Measurements from ENCODE around the gene TPP2.

DNA sequence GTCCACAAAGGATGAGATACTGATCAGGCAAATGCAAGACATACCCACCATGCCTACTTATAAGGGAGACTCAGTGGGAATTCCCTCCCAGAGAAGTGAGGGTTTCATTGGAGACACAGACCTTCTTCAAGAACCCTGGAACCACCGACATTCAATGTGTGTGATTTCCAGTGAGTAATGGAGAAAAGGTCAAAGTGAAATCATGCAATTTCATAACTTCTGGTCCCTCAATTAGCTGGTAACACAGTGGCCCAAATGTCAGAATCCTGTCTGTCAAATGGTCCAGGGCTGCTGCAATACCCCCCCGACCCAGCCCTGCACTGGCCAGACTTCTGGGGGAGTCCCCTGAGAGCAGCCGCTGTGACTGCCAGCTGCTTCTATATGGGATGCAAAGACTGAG lies 102.7 kb downstream of the TPP2 start:
- TF ChIP-seq, protein P1, sequence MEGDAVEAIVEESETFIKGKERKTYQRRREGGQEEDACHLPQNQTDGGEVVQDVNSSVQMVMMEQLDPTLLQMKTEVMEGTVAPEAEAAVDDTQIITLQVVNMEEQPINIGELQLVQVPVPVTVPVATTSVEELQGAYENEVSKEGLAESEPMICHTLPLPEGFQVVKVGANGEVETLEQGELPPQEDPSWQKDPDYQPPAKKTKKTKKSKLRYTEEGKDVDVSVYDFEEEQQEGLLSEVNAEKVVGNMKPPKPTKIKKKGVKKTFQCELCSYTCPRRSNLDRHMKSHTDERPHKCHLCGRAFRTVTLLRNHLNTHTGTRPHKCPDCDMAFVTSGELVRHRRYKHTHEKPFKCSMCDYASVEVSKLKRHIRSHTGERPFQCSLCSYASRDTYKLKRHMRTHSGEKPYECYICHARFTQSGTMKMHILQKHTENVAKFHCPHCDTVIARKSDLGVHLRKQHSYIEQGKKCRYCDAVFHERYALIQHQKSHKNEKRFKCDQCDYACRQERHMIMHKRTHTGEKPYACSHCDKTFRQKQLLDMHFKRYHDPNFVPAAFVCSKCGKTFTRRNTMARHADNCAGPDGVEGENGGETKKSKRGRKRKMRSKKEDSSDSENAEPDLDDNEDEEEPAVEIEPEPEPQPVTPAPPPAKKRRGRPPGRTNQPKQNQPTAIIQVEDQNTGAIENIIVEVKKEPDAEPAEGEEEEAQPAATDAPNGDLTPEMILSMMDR (IDR thresholded peaks at IDR 0.05; ENCODE audit: low read length) = no peak
- no peak for TF ChIP-seq EZH2 (IDR thresholded peaks at IDR 0.05; ENCODE audit: borderline replicate concordance, low read length)
